Measurements from ENCODE around the gene BID.
A peak's percentile ranks its signal among the peaks of the same experiment; 100 is the strongest.
"Not testable (repeated sequence)": the region's sequence is repeated elsewhere in the genome, so short reads cannot be mapped to it uniquely, and the experiment has no call there.

BID gene

GRCh38 chr22:17700778-17701177, 73.5 kb downstream of the BID start:
- no peak overlapping the region for H3K4me3 ChIP-seq (replicated peaks in 1 of 2; ENCODE audit: low read depth in 2 of 2, low read length in 2 of 2)
- peak; percentile 18 to 38 for DNase-seq (ENCODE audit: low read depth in 2 of 2)
- no peak for TF ChIP-seq CTCF (IDR thresholded peaks at IDR 0.05; ENCODE audit: low read depth, low read length)

- no peak overlapping the region for H3K4me3 ChIP-seq (replicated peaks in 1 of 2; ENCODE audit: low read depth in 2 of 2, low read length in 2 of 2)
Observed at GRCh38 chr22:17699696-17700340, 74.5 kb downstream of the BID start.

GRCh38 chr22:17698948-17699347, 75.3 kb downstream of the BID start:
- H3K4me3 ChIP-seq (replicated peaks in 1 of 2; ENCODE audit: low read depth in 2 of 2, low read length in 2 of 2) = no peak overlapping the region
- TF ChIP-seq CTCF (IDR thresholded peaks at IDR 0.05; ENCODE audit: low read depth, low read length) = no peak
- DNase-seq (ENCODE audit: low read depth in 2 of 2) = no peak

More at GRCh38 chr22:17699696-17700340, 74.5 kb downstream of the BID start:
- no peak for TF ChIP-seq CTCF (IDR thresholded peaks at IDR 0.05; ENCODE audit: low read depth, low read length)
- DNase-seq (ENCODE audit: low read depth in 2 of 2) = no peak

GRCh38 chr22:17698276-17698675, 76.0 kb downstream of the BID start:
- DNase-seq (ENCODE audit: low read depth in 2 of 2) = not testable (repeated sequence)

GRCh38 chr22:17697196-17697595, 77.1 kb downstream of the BID start:
- not testable (repeated sequence) for H3K4me3 ChIP-seq (replicated peaks in 1 of 2; ENCODE audit: low read depth in 2 of 2, low read length in 2 of 2); DNase-seq (ENCODE audit: low read depth in 2 of 2)

More at GRCh38 chr22:17698276-17698675, 76.0 kb downstream of the BID start:
- H3K4me3 ChIP-seq (replicated peaks in 1 of 2; ENCODE audit: low read depth in 2 of 2, low read length in 2 of 2) = not testable (repeated sequence)

- no peak for DNase-seq (ENCODE audit: low read depth in 2 of 2)
- no peak overlapping the region for H3K4me3 ChIP-seq (replicated peaks in 1 of 2; ENCODE audit: low read depth in 2 of 2, low read length in 2 of 2)
- TF ChIP-seq CTCF (IDR thresholded peaks at IDR 0.05; ENCODE audit: low read depth, low read length) = no peak
Observed at GRCh38 chr22:17695986-17696385, 78.3 kb downstream of the BID start.

- TF ChIP-seq CTCF (IDR thresholded peaks at IDR 0.05; ENCODE audit: low read depth, low read length) = no peak
- DNase-seq (ENCODE audit: low read depth in 2 of 2) = no peak
Observed at GRCh38 chr22:17694752-17695151, 79.5 kb downstream of the BID start.

GRCh38 chr22:17694193-17694592, 80.1 kb downstream of the BID start:
- DNase-seq (ENCODE audit: low read depth in 2 of 2) = no peak
- no peak for TF ChIP-seq CTCF (IDR thresholded peaks at IDR 0.05; ENCODE audit: low read depth, low read length)
- no peak overlapping the region for H3K4me3 ChIP-seq (replicated peaks in 1 of 2; ENCODE audit: low read depth in 2 of 2, low read length in 2 of 2)

More at GRCh38 chr22:17694752-17695151, 79.5 kb downstream of the BID start:
- no peak overlapping the region for H3K4me3 ChIP-seq (replicated peaks in 1 of 2; ENCODE audit: low read depth in 2 of 2, low read length in 2 of 2)
